Transverse colon (tissue), 3 donors: ENCODE data around the gene RTP4.

ENCODE experiments used
- CTCF ChIP-seq, 5 experiments: fragments of 200-600 bp in 3 of 5; fragments of 450-650 bp in 2 of 5; sonication (generic) in 3 of 5; IDR thresholded peaks; 1 replicate in 2 of 5; 2 replicates in 3 of 5; pipeline ENCODE4 v1.5.1; 2016 to 2017; ENCODE audit warnings: antibody characterized with exemption in 5 of 5, inconsistent platforms in 3 of 5, mild to moderate bottlenecking in 2 of 5, moderate library complexity in 1 of 5
- POLR2A ChIP-seq: fragments of 450-650 bp; IDR thresholded peaks from one replicate; pipeline ENCODE4 v1.6.1; 2016; ENCODE audit warnings: antibody characterized with exemption, mild to moderate bottlenecking, moderate library complexity

DNA sequence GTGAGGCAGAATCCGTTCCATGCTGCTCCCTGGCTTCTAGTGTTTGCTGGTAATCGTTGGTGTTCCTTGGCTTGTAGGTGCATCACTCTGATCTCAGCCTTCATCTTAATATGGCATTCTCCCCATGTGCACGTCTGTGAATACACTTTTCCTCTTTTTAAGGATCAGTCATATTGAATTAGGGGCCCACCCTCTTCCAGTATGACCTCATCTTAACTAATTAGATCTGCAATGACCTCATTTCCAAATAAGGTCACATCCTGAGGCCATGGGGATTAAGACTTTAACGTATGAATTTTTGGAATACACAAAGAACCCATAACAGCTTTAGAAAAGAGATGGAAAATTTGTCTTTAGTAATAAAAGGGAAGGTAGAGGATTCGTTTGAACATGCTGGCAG lies 42.6 kb upstream of the RTP4 start:
- no peak for TF ChIP-seq POLR2A
- no peak for TF ChIP-seq CTCF (IDR thresholded peaks at IDR 0.05)
